HEK293 (cell line): ENCODE measurements around the gene ABR.

Experiments used
- CTCF ChIA-PET: fragments of 350-600 bp; formaldehyde crosslinking; extraction: SDS; loops from one replicate; lab custom pipeline; 2021; ENCODE audit warnings: antibody characterized with exemption; lab: Yijun Ruan, JAX
- POLR2A ChIA-PET: fragments of 300-600 bp; formaldehyde crosslinking; extraction: SDS; loops from one replicate; lab custom pipeline; 2020; ENCODE audit warnings: antibody characterized with exemption, inconsistent platforms; lab: Yijun Ruan, JAX
- H3K27ac ChIP-seq: fragments of 200-500 bp; sonication (Bioruptor generic); 2 replicates; pipeline ENCODE4 v1.5.1; 2014; ENCODE audit warnings: low read depth, low read length, control low read depth, inconsistent platforms; ENCODE audit errors: extremely low read depth
- H3K36me3 ChIP-seq, 2 experiments: fragments of 200-500 bp in 1 of 2; sonication (Bioruptor generic) in 1 of 2; 1 replicate in 1 of 2; 2 replicates in 1 of 2; pipeline ENCODE4 v1.5.1; 2014 to 2017; ENCODE audit warnings: inconsistent platforms in 2 of 2, low read length in 2 of 2; ENCODE audit not compliant: control insufficient read depth in 2 of 2, insufficient read depth in 1 of 2
- H3K4me1 ChIP-seq: fragments of 200-500 bp; sonication (Bioruptor generic); 2 replicates; pipeline ENCODE4 v1.5.1; 2014; ENCODE audit warnings: mild to moderate bottlenecking, low read length, inconsistent platforms; ENCODE audit not compliant: control insufficient read depth, insufficient read depth
- H3K4me3 ChIP-seq: 2 replicates; pipeline ENCODE4 v1.5.1; 2011; ENCODE audit warnings: low read depth, mild to moderate bottlenecking, control low read depth, low read length, moderate library complexity
- H3K9me3 ChIP-seq: fragments of 200-500 bp; sonication (Bioruptor generic); 2 replicates; pipeline ENCODE4 v1.5.1; 2014; ENCODE audit warnings: low read depth, low read length, inconsistent platforms; ENCODE audit not compliant: control insufficient read depth, insufficient read depth
- ATF2 ChIP-seq: fragments of 450-650 bp; formaldehyde crosslinking; IDR thresholded peaks from 2 replicates; pipeline ENCODE4 v1.5.1; 2016; ENCODE audit warnings: missing biosample characterization, missing genetic modification characterization, low read depth
- GLIS1 ChIP-seq: fragments of 450-650 bp; formaldehyde crosslinking; IDR thresholded peaks from 2 replicates; pipeline ENCODE4 v1.5.1; 2016; ENCODE audit warnings: missing biosample characterization, missing genetic modification characterization
- KLF10 ChIP-seq: fragments of 450-650 bp; IDR thresholded peaks from 2 replicates; pipeline ENCODE4 v1.5.1; 2018; ENCODE audit warnings: missing biosample characterization, mild to moderate bottlenecking, missing genetic modification characterization
- ZNF398 ChIP-seq: fragments of 450-650 bp; formaldehyde crosslinking; IDR thresholded peaks from 2 replicates; pipeline ENCODE4 v1.5.1; 2017; ENCODE audit warnings: missing biosample characterization, missing genetic modification characterization
- ZNF529 ChIP-seq: fragments of 450-650 bp; formaldehyde crosslinking; IDR thresholded peaks from 2 replicates; pipeline ENCODE4 v1.5.1; 2017; ENCODE audit warnings: missing genetic modification characterization, missing biosample characterization; ENCODE audit not compliant: insufficient replicate concordance
- ZNF571 ChIP-seq: fragments of 450-650 bp; formaldehyde crosslinking; IDR thresholded peaks from 2 replicates; pipeline ENCODE4 v1.5.0; 2017; ENCODE audit warnings: missing biosample characterization, missing genetic modification characterization
- ZNF654 ChIP-seq: fragments of 450-650 bp; formaldehyde crosslinking; IDR thresholded peaks from 2 replicates; pipeline ENCODE4 v1.5.1; 2016; ENCODE audit warnings: low read depth, missing biosample characterization, missing genetic modification characterization
- ZNF768 ChIP-seq: fragments of 450-650 bp; formaldehyde crosslinking; IDR thresholded peaks from 2 replicates; pipeline ENCODE4 v1.5.1; 2018; ENCODE audit warnings: missing biosample characterization, mild to moderate bottlenecking, missing genetic modification characterization
- TF ChIP-seq, protein P1 (sequence below): fragments of 450-650 bp; formaldehyde crosslinking; conservative IDR thresholded peaks from 2 replicates; pipeline ENCODE4 v1.5.1; 2016; ENCODE audit warnings: low read depth, missing biosample characterization, missing genetic modification characterization
- TF ChIP-seq, protein P2 (sequence below): fragments of 450-650 bp; formaldehyde crosslinking; IDR thresholded peaks from 2 replicates; pipeline ENCODE4 v1.5.1; 2016; ENCODE audit warnings: missing biosample characterization, missing genetic modification characterization

Gene ABR

GRCh38 chr17:1055751-1056645 lies 123.8 kb downstream of the ABR start (continued):
- no peak for TF ChIP-seq ZNF398
- no peak for TF ChIP-seq KLF10
- no peak for TF ChIP-seq ZNF571 (tag by site-specific recombination)

- H3K9me3 ChIP-seq: no peaks in the 10 kb centered on the region
- H3K4me3 ChIP-seq: no peak overlapping the region
- no peak overlapping the region for H3K27ac ChIP-seq
- TF ChIP-seq, protein P1, sequence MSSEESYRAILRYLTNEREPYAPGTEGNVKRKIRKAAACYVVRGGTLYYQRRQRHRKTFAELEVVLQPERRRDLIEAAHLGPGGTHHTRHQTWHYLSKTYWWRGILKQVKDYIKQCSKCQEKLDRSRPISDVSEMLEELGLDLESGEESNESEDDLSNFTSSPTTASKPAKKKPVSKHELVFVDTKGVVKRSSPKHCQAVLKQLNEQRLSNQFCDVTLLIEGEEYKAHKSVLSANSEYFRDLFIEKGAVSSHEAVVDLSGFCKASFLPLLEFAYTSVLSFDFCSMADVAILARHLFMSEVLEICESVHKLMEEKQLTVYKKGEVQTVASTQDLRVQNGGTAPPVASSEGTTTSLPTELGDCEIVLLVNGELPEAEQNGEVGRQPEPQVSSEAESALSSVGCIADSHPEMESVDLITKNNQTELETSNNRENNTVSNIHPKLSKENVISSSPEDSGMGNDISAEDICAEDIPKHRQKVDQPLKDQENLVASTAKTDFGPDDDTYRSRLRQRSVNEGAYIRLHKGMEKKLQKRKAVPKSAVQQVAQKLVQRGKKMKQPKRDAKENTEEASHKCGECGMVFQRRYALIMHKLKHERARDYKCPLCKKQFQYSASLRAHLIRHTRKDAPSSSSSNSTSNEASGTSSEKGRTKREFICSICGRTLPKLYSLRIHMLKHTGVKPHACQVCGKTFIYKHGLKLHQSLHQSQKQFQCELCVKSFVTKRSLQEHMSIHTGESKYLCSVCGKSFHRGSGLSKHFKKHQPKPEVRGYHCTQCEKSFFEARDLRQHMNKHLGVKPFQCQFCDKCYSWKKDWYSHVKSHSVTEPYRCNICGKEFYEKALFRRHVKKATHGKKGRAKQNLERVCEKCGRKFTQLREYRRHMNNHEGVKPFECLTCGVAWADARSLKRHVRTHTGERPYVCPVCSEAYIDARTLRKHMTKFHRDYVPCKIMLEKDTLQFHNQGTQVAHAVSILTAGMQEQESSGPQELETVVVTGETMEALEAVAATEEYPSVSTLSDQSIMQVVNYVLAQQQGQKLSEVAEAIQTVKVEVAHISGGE (tag by site-specific recombination): no peak
- TF ChIP-seq ZNF768 (tag by site-specific recombination): peak; percentile 85; the same call in 1 of the 2 replicates
- TF ChIP-seq, all 188 proteins: peak for 1
- peaks cover 13 to 65% of the 10 kb centered on the region in 2 experiments; a peak in 2 of 3 replicates for H3K36me3 ChIP-seq
- CTCF ChIA-PET: interaction anchor here (0.6 to 2.5 kb wide), 18 partner anchors 11 to 643 kb away, joined by 3 to 48 read pairs (median 6); partner anchors contain the start of gene TIMM22
- H3K4me1 ChIP-seq: no peaks in the 10 kb centered on the region
- POLR2A ChIA-PET: interaction anchor here (1.0 kb wide), 1 partner anchor 75 kb away, joined by 3 read pairs; no protein-coding TSS in a partner anchor
Measured at GRCh38 chr17:1055231-1055630, 124.5 kb downstream of the ABR start.

DNA sequence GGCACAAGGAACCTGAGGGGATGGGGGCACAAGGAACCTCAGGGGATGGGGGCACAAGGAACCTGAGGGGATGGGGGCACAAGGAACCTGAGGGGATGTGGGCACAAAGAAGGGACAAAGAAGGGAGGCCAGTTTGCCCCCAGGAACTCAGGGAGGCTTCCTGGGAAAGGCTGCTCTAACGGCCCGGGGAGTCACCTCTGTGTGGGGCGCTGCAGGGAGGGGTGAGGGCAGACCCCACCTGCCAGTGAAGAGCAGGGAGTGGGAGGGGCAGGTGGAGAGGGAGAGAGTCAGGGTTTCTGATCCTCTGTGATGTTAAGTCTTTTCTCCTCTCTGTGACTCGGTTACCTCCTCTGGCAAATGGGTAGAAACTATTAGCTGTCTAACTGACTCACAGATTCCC lies 125.1 kb downstream of the ABR start:
- peak; percentile 35; the same call in 1 of the 2 replicates for TF ChIP-seq GLIS1 (tag by site-specific recombination)
- TF ChIP-seq ZNF654: no peak
- TF ChIP-seq ATF2 (tag by site-specific recombination): no peak
- TF ChIP-seq ZNF529: no peak
- TF ChIP-seq, protein P2, sequence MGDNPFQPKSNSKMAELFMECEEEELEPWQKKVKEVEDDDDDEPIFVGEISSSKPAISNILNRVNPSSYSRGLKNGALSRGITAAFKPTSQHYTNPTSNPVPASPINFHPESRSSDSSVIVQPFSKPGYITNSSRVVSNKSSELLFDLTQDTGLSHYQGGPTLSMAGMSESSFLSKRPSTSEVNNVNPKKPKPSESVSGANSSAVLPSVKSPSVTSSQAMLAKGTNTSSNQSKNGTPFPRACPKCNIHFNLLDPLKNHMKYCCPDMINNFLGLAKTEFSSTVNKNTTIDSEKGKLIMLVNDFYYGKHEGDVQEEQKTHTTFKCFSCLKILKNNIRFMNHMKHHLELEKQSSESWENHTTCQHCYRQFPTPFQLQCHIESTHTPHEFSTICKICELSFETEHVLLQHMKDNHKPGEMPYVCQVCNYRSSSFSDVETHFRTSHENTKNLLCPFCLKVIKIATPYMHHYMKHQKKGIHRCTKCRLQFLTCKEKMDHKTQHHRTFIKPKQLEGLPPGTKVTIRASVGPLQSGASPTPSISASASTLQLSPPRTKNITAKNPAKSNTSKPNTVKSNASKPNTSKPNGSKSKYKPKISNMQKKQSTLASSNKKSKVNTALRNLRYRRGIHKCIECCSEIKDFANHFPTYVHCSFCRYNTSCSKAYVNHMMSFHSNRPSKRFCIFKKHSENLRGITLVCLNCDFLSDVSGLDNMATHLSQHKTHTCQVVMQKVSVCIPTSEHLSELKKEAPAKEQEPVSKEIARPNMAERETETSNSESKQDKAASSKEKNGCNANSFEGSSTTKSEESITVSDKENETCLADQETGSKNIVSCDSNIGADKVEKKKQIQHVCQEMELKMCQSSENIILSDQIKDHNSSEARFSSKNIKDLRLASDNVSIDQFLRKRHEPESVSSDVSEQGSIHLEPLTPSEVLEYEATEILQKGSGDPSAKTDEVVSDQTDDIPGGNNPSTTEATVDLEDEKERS (tag by site-specific recombination): no peak
- H3K27ac ChIP-seq: no peak overlapping the region
- peaks cover 8 to 65% of the 10 kb centered on the region in 2 experiments; a peak in 2 of 3 replicates for H3K36me3 ChIP-seq
- ChIA-PET CTCF (interaction anchor here (0.6 to 2.0 kb wide), 7 partner anchors 29 to 133 kb away, joined by 3 to 9 read pairs (median 4); no protein-coding TSS in a partner anchor), POLR2A (interaction anchor here (1.0 kb wide), 1 partner anchor 74 kb away, joined by 3 read pairs; no protein-coding TSS in a partner anchor)
- H3K4me3 ChIP-seq: no peak overlapping the region
- no peaks in the 10 kb centered on the region for H3K4me1 ChIP-seq
- H3K9me3 ChIP-seq: no peaks in the 10 kb centered on the region
